Activated naive CD4-positive, alpha-beta T cell treated with anti-CD3 and anti-CD28 coated beads, Interleukin-2, amount 50 U/mL, for 72 hours (primary cell): ENCODE results near the gene BLOC1S1. TPM values are rescaled to one million over a fixed set of nuclear protein-coding genes. Genes with fewer than 3 reads are reported as not detected.

ENCODE experiments used
- ATAC-seq, 2 donors: fragments of 150-1000 bp; cut with Tn5 transposase; 2 replicates each; pipeline ENCODE4 v1.10.0; 2021; ENCODE audit warnings: mild to moderate bottlenecking in 2 of 2, moderate library complexity in 2 of 2
- DNase-seq, 2 donors: peaks; one replicate each; pipeline ENCODE4 v3.0.0; 2021 to 2022; ENCODE audit warnings: low spot score in 2 of 2
- H3K27ac Mint-ChIP-seq, 2 donors: one replicate each; pipeline ENCODE4 v1.8.0; 2022; ENCODE audit warnings: mild to moderate bottlenecking in 2 of 2, mixed read lengths in 2 of 2
- H3K36me3 Mint-ChIP-seq, 2 donors: one replicate each; pipeline ENCODE4 v1.8.0; 2022; ENCODE audit warnings: mixed read lengths in 2 of 2
- H3K9me3 Mint-ChIP-seq, 2 donors: one replicate each; pipeline ENCODE4 v1.8.0; 2022; ENCODE audit warnings: mixed read lengths in 2 of 2
- total RNA-seq, 2 donors: library from RNA; stranded (reverse); gene quantifications; one replicate each; pipeline ENCODE4 v1.2.3, GENCODE V29; 2022

BLOC1S1 gene
- total RNA-seq, 2 donors from 2014 or later = 116 to 118 TPM

- ATAC-seq = no peak
- no peak for DNase-seq
- Mint-ChIP-seq H3K27ac (peak overlapping the region in 1 of 2 donors; percentile 89), H3K9me3 (no peaks in the 10 kb centered on the region), H3K36me3 (no peaks in the 10 kb centered on the region)
Measured at GRCh38 chr12:55688716-55689655, 26.9 kb upstream of the BLOC1S1 start.

GRCh38 chr12:55692631-55693322 lies 23.1 kb upstream of the BLOC1S1 start:
- H3K27ac Mint-ChIP-seq = no peak overlapping the region
- DNase-seq = peak in 1 of 2 donors; percentile 30
- no peak for ATAC-seq
- no peaks in the 10 kb centered on the region for H3K9me3 Mint-ChIP-seq
- no peaks in the 10 kb centered on the region for H3K36me3 Mint-ChIP-seq

GRCh38 chr12:55693323-55694187 lies 22.3 kb upstream of the BLOC1S1 start:
- no peaks in the 10 kb centered on the region for H3K36me3 Mint-ChIP-seq
- H3K27ac Mint-ChIP-seq = no peak overlapping the region
- ATAC-seq (no peak), DNase-seq (peak in 1 of 2 donors; percentile 40)
- H3K9me3 Mint-ChIP-seq = no peaks in the 10 kb centered on the region

GRCh38 chr12:55694188-55694515 lies 21.7 kb upstream of the BLOC1S1 start:
- Mint-ChIP-seq H3K36me3 (no peaks in the 10 kb centered on the region), H3K27ac (no peak overlapping the region), H3K9me3 (no peaks in the 10 kb centered on the region)
- no peak for ATAC-seq
- no peak for DNase-seq

GRCh38 chr12:55694651-55695050 lies 21.2 kb upstream of the BLOC1S1 start:
- H3K9me3 Mint-ChIP-seq = no peaks in the 10 kb centered on the region
- DNase-seq (no peak), ATAC-seq (no peak)
- no peak overlapping the region for H3K27ac Mint-ChIP-seq
- no peaks in the 10 kb centered on the region for H3K36me3 Mint-ChIP-seq

GRCh38 chr12:55695349-55695748 lies 20.5 kb upstream of the BLOC1S1 start:
- Mint-ChIP-seq H3K27ac (no peak overlapping the region), H3K9me3 (no peaks in the 10 kb centered on the region), H3K36me3 (no peaks in the 10 kb centered on the region)
- ATAC-seq (no peak), DNase-seq (no peak)

GRCh38 chr12:55696141-55696540 lies 19.7 kb upstream of the BLOC1S1 start:
- peak in 1 of 2 donors; percentile 35 for DNase-seq
- Mint-ChIP-seq H3K9me3 (no peaks in the 10 kb centered on the region), H3K27ac (no peak overlapping the region), H3K36me3 (no peaks in the 10 kb centered on the region)
- ATAC-seq = no peak

GRCh38 chr12:55696796-55697462 lies 18.9 kb upstream of the BLOC1S1 start:
- no peak for ATAC-seq
- Mint-ChIP-seq H3K36me3 (no peaks in the 10 kb centered on the region), H3K27ac (peak overlapping the region in 1 of 2 donors; percentile 33), H3K9me3 (no peaks in the 10 kb centered on the region)
- DNase-seq = peak in 1 of 2 donors; percentile 45

- Mint-ChIP-seq H3K27ac (no peak overlapping the region), H3K9me3 (no peaks in the 10 kb centered on the region), H3K36me3 (no peaks in the 10 kb centered on the region)
- DNase-seq (no peak), ATAC-seq (no peak)
Measured at GRCh38 chr12:55697686-55698085, 18.2 kb upstream of the BLOC1S1 start.

- DNase-seq (peak in 1 of 2 donors; percentile 34), ATAC-seq (no peak)
- Mint-ChIP-seq H3K36me3 (no peaks in the 10 kb centered on the region), H3K27ac (no peak overlapping the region), H3K9me3 (no peaks in the 10 kb centered on the region)
Measured at GRCh38 chr12:55698241-55698955, 17.4 kb upstream of the BLOC1S1 start.

GRCh38 chr12:55698965-55699364 lies 16.9 kb upstream of the BLOC1S1 start:
- peak in 1 of 2 donors; percentile 44 for DNase-seq
- H3K9me3 Mint-ChIP-seq = no peaks in the 10 kb centered on the region
- no peaks in the 10 kb centered on the region for H3K36me3 Mint-ChIP-seq
- no peak for ATAC-seq
- H3K27ac Mint-ChIP-seq = no peak overlapping the region

GRCh38 chr12:55699471-55700055 lies 16.3 kb upstream of the BLOC1S1 start:
- DNase-seq = no peak
- H3K27ac Mint-ChIP-seq = no peak overlapping the region
- no peaks in the 10 kb centered on the region for H3K36me3 Mint-ChIP-seq
- no peaks in the 10 kb centered on the region for H3K9me3 Mint-ChIP-seq
- no peak for ATAC-seq

GRCh38 chr12:55700255-55701018 lies 15.4 kb upstream of the BLOC1S1 start:
- ATAC-seq (peak in 1 of 2 donors; percentile 11), DNase-seq (no peak)
- Mint-ChIP-seq H3K36me3 (no peaks in the 10 kb centered on the region), H3K27ac (no peak overlapping the region), H3K9me3 (no peaks in the 10 kb centered on the region)

GRCh38 chr12:55702861-55703260 lies 13.0 kb upstream of the BLOC1S1 start:
- ATAC-seq (no peak), DNase-seq (no peak)
- H3K9me3 Mint-ChIP-seq = no peaks in the 10 kb centered on the region
- H3K27ac Mint-ChIP-seq = no peak overlapping the region
- no peaks in the 10 kb centered on the region for H3K36me3 Mint-ChIP-seq

- no peak overlapping the region for H3K27ac Mint-ChIP-seq
- no peak for ATAC-seq
- no peaks in the 10 kb centered on the region for H3K36me3 Mint-ChIP-seq
- H3K9me3 Mint-ChIP-seq = no peaks in the 10 kb centered on the region
- DNase-seq = no peak
Measured at GRCh38 chr12:55703288-55703687, 12.6 kb upstream of the BLOC1S1 start.
